ENCODE results near the gene GRB14.

The GRB14 gene

GRCh38 chr2:164617466-164617865 lies 3.8 kb downstream of the GRB14 start:
- no peak for DNase-seq

- DNase-seq = no peak
These were observed 7.8 kb downstream of the GRB14 start for GRCh38 chr2:164613321-164613982.

DNA sequence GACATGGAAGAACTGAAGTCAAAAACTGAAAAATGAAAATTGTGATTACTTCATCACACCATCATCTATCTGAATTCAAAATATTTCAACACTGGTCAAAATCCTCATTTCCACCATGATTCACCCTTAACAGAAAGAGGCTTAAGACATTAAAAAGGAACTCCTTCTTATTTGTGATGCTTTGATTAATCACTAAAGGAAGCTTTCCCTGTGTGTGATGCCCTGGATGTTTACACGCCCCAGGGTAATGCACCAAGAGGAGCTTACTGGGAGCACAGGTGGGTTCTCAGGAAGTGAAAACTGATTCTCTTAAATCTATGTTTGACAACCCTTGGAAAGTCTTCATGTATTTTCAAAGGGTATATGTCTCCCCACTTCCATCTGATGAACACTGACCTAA lies 11.5 kb downstream of the GRB14 start:
- DNase-seq = no peak

GRCh38 chr2:164606557-164606956 lies 14.7 kb downstream of the GRB14 start:
- DNase-seq = no peak

DNA sequence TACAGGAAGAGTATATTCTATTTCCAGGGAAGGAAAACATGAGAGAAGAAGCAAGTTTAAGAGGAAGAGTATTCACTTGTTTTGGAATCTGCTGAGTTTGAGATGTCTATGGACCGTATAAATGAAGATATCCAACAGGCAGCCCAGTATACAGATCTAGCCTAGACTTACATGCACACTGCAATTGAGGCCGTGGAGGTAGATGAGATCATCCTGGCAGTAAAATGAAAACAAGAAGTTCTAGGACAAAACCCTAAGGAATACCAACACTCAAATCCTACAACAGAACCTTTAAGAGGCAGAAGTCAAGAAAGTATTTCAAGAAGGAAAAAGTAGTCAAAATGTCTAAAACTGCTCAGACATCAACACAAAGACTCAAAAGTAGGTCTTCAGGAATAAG lies 16.0 kb downstream of the GRB14 start:
- DNase-seq = no peak

DNA sequence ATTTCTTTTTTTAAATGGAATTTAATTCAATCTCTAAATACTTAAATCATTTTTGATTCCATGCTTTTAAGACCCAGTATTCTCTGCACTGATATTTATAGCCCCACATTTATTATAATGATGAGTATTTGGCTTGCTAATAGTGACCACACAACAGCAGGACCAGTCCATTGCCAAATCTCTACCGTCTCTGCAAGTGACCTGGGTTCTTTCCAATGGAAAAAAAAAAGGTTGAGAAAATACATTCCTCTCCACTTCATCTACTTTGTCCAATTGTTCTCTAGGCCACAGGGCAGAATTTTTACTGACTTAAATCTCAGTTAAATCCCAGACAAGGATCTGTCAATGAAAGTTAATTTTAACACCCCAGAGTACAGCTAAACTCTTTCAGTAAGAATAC lies 20.5 kb downstream of the GRB14 start:
- DNase-seq = no peak

DNA sequence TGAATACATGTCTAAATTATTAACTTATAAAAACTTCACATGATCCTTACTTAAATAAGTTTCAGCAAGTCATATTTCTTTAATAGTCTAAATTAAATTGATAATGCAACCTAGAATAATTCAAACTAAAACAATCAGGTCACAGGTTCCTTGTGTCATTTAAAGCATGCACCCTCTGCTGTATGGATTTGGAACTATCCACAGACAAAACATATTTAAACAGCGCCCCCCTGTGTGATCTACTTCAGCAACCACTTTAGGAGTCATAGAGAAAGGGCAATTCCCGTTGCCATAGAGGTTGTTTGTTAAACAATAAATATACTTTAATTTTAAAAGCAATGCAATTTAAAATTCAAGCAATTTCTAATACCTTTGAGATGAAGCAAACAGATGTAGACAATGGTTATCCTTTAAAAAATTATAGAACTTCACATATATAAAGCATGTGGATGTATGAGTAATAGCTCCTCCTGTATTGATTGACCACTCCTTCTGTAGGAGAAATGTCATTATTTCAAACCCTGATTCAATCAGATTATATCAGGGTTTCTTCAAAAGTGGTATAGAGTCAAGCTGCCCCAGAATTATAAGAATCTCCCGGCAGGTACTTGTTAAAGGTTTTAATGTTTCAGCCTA lies 21.2 kb downstream of the GRB14 start:
- no peak for DNase-seq

GRCh38 chr2:164597983-164598382 lies 23.3 kb downstream of the GRB14 start:
- no peak for DNase-seq

DNA sequence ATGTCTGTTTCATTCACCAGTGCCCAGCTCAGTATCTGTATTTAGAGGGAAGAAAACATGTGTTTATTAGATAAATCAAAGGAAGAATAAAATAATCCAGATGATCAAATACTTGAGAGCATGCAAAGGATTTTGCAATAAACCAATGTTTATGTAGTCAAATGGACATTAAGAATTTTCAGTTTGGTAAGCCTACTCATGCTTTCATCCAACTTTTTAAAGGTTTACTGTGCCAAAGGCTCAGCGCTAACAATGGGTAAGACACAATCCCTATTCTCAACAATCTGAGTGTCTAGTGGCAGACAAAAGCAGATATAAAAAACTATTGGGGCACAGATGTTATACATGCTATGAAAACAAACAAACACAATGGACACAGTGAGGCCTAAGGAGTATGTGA lies 26.3 kb downstream of the GRB14 start:
- no peak for DNase-seq

DNA sequence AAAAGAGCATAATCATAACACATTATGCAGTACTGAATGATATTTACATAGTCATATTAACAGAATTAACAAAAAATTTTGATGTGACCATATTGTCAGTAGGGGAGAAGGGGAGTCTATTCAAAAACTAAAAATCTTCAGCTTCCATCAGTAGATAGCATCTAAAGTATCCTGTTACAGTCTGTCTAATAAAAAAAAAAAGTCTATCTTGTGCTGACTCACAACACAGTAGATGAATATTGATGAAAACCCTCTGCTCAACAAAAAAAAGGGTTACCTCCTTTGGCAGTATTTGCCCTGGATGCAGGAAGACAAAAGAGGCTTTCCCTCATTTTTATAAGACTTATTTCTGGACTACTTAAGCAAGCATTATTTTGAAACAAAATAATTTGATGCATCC lies 27.3 kb downstream of the GRB14 start:
- DNase-seq = no peak

DNA sequence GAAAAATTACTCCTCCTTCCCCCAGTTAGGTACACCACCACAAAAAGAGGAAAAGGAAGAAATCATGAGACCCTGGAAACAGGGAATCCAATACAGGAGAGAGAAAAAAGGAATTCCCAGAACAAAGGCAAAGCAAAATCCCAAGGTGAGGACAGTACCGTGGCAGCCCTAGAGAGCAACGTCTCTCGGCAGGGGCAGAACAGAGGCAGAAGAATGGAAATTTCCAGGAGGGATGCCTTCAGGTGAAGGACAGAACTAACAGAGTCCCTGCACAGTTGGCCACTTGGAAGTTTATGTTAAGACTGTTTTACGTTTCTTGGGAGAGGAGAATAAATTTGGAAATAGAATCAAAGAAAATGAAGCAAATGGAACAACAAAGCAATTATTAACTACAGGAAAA lies 27.7 kb downstream of the GRB14 start:
- DNase-seq = no peak

GRCh38 chr2:164589522-164589921 lies 31.8 kb downstream of the GRB14 start:
- no peak for DNase-seq

DNA sequence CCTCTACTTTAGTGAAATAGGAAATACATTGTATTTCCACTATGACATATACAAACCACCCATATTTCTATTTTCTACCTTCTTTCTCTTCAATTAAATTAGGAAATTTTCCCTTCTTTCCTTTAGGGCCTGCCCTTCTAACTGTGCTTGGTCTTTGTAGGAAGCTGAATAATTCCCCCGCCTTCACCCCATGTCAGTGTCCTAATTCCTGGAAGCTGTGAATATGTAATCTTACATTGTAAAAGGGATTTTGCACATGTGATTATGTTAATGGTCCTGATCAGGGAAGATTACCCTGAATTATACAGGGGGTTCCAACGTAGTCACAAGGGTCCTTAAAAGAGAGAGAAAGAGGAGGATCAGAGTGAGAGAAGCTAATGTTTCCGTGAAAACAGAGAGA lies 40.2 kb downstream of the GRB14 start:
- no peak for DNase-seq

- DNase-seq = no peak
These were observed 46.4 kb downstream of the GRB14 start for GRCh38 chr2:164574931-164575330.

DNA sequence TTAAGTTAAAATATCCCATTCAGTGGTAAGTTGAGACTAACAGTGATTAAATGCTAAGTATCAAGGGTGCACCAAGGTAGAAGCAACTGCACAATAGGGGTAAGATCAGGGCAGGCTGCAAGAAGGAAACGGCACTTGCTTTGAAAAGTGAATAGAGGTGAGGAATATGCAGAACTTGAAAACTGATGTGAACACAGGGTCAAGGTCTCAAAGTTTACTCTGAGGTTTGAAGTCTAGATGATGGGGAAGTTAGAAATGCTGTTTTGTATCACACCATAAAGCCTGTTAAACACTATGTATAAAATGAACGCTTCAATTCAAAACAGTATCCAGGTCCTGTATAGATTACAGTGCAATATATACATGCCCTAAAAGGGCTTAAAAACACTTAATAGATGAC lies 50.8 kb downstream of the GRB14 start:
- no peak for DNase-seq

GRCh38 chr2:164569378-164569777 lies 51.9 kb downstream of the GRB14 start:
- no peak for DNase-seq

- DNase-seq = no peak
These were observed 53.0 kb downstream of the GRB14 start for GRCh38 chr2:164568317-164568716.

GRCh38 chr2:164567335-164567989 lies 53.8 kb downstream of the GRB14 start:
- no peak for DNase-seq

DNA sequence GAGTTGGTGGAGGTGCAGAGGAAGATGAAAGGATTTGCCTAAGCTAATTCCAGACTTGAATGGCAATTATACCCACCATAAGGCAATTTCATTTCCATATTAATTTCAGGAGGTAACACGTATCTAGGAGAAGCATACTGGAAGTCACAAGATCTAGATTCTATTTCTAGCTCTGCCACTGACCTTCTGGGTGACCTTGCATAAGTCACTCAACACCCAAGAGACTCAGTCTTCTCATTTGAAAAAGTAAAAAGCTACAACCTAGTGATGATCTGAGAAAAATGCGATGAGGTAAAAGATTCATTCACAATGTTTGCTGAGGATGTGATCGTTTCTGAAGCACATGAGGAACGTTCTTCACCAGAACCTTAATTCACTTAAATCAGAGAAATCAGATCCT lies 55.9 kb downstream of the GRB14 start:
- no peak for DNase-seq

DNA sequence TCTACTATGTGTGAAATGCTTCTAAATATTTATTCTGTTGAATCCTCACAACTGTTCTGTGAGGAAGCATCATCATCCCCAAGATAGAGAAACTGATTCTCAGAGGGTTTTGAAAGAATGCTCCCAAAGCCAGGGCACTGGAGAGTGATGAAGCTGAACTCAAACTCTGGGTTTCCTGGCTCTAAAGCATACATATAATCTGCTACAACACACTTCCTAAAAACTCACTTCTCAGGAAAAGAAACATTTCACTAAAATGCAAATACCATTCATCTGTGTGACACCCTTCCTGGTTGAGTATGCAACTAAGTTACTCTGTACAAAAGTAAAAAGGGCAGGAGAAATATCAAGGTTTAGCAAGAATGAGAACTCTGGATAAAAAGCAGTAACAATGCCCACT lies 58.6 kb downstream of the GRB14 start:
- no peak for DNase-seq

GRCh38 chr2:164561991-164562390 lies 59.3 kb downstream of the GRB14 start:
- no peak for DNase-seq

- DNase-seq = no peak
These were observed 59.9 kb downstream of the GRB14 start for GRCh38 chr2:164561416-164561815.

DNA sequence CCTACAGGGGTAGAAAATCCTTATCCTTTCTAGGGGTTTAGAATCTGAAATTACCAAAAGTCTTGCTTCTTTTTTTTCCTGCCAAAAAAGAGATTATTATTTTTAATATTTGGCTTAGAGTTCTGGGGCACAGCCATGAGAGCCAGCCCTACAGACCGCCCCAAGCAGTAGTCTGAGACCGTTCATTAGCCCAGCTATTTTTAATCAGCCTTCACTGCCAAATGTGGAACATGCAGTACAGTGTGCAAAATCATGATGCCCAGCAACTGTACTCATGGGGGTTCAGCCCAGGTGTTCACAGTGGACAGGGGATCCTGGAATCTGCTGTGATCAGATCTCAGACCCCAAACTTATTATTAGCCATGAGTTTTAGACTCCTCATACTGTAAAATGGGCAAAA lies 60.4 kb downstream of the GRB14 start:
- DNase-seq = no peak

All from anterior cingulate cortex (tissue), 58 donors.